GM19238 (cell line): ENCODE data around the gene ZNF467.

ENCODE experiments used
- DNase-seq: peaks from one replicate; pipeline ENCODE4 v3.0.0; 2011; ENCODE audit warnings: low spot score; ENCODE audit not compliant: insufficient read length

The ZNF467 gene

DNA sequence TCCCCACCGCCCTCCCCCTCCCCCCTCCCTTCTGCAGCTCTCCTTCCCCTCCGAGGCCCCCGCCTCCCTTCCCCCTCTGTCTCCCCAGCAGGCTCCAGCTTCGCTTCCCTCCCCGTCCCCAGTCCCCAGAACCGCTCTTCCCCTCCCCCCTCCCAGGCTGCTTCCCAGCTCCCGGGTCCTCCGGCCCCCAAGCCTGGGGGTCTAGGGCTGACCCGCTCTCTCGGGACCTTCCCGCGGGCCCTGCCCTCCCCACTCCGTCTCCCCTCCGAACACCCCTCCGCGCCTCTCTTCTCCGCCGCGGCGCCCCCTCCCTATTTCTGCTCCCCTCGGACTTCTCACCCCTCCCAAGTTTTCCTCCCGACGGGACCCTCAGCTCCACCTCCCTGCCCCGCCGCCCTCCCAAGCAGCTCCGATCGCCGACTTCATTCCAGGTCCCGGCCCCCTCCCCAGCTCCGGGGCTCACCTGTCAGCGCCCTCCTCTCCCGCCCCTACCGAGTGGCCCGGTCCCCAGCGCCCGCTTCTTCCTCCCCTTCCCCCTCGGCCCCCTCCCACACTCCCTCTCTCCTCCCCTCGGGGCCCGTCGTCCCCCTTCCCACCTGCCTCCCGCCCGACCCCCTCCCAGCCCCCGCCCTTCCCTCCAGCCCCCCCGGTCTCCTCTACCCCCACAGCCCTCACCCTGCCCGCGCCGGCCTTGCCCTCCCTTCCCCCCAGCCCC lies 990 bp downstream of the ZNF467 start:
- peak; percentile 49 for DNase-seq

DNA sequence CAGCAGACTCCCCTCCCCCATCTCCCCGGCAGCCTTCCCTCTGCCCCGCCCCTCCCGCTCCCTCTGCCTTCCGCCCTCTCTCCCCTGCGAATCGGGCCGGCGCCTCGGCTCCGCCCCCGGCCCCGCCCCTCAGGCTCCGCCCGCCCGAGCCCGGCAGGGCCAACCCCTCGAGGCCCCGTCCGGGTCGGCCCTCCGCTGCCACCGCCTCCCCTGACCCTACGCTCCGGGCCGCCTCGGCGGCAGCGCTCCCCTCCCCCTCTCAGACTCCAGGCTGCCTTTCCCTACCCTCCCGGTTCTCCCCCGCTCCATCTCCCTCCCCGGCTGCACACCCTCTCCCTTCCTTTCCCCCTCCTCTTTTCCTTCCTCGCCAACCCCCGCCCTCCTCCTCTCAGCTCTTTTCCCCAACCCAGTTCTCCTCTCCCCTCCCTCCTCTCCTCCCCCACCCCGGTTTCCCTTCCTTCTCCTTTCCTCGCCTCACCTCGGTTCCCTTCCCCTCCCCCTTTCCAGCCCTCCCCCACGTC lies 1.6 kb downstream of the ZNF467 start:
- peak; percentile 95 for DNase-seq

DNA sequence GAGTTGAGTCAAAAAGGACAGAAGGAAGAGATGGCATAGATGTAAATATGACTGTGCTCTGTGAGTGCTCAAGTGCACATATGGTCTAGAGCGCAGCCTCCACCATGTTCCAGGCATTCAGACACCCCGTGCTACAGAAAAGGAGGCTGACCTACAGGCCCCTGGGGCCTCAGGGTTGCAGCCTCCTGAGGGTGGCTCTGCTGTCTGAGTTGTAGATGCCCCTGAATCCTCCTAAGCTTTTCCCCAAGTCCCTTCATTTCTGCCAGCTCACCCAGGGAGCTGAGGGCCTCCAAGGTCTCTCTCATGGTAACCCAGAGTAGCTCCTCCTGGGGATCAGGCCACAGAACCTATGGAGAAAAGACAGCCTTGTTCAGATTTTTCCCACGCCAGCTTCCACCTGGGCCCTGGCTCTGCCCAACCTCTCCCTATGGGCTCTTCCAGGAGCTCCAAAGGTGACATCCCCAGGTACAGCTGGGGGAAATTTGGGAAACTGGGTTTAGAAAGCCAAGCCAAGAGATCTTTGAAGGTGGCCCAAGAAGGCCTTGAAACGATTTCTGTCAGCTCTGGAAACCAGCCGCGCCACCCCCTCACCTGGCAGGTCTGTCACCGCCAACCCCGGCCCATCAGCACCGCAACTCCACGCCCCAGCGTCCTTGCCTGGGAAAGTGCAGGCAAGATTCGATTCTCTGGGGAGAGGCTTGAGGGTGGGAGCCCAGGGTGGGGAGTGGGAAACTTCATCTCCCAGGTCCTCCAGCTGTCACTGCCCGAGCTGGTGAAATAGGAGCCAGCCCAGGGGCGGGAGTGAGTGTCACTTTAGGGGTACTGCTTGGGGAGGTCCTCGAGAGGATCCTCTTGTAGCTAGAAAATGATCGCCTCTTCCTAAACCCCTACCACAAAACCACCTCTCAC lies 2.4 kb downstream of the ZNF467 start:
- no peak for DNase-seq

DNA sequence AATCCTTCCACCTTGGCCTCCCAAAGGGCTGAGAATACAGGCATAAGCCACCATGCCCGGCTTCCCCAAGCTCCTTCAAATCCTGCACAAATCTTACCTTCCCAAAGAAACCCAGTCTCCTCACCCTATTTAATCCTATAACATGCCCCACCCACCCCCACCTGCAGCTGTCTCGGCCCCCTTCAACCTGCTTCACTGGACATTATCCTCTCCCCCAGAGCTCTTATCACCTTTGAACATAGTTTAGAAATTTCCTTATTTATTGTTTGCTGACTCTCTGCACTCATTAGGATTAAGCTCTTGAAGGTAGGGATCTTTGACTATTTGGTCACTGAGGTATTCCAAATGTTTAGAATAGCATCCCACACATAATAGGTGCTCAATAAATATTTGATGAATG lies 3.5 kb downstream of the ZNF467 start:
- DNase-seq, result no peak

DNA sequence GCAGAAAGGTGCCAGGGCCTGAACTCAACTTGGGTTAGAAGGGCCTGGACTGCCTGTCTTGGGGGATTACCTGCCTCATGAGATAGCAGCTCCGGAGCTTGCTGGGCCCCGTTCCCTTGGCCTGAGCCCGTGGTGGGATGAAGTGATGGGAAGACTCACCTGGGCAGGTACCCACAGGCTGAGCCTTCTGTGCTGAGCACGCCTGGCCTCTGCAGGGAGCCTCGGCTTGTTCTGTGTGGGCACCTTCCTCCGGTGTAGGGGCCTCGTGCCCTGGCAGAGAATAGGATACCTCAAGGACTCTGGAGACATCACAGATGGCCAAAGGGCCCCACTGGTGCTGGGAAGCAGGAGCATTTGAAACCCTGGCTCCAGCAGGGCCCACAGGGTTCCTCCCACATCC lies 4.5 kb downstream of the ZNF467 start:
- DNase-seq, result no peak

DNA sequence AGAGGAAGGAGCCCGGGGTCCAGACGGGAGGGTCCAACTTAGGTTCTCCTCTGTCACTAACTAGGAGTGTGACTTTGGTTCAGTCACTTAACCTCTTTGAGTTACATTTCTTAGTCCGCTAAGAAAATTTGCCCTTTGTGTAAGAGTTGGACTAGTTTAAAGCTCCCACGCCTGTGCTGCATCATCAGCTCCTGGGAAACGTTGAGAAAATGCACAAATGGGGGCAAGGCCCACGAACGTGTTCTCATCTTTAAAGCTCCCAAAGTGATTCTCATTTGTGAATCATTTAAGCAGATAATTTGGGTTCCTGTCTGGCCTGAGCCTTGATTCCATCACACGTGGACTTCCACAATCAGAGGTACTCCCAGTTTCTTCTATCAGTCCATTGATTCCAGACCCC lies 6.3 kb downstream of the ZNF467 start:
- DNase-seq, result no peak

DNA sequence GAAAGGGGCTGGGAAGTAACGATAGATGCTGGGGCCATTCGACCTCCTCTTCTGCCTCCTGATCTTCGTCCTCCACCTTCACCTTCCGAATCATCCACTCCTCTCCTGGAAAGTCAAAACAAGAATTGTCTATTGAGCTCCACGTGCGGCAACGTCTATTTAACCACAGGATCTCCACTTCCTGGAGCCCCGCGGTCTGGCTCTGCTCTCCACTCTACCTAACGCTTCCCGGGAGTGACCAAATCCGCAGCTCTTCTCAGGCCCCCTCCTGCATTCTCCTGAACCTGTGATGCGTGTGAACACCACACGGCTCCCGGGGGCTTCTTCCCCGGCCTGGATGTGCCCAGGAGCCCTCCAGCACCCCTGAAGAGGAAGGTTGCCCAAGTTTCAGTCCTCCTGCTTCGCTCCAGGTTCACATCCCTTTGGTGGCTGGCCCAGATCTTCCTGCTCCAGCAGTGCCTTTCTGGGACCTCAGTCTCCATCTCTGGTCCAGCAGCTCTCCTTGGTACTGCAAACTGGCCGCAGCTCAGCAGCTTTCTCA lies 7.2 kb downstream of the ZNF467 start:
- DNase-seq, result no peak

DNA sequence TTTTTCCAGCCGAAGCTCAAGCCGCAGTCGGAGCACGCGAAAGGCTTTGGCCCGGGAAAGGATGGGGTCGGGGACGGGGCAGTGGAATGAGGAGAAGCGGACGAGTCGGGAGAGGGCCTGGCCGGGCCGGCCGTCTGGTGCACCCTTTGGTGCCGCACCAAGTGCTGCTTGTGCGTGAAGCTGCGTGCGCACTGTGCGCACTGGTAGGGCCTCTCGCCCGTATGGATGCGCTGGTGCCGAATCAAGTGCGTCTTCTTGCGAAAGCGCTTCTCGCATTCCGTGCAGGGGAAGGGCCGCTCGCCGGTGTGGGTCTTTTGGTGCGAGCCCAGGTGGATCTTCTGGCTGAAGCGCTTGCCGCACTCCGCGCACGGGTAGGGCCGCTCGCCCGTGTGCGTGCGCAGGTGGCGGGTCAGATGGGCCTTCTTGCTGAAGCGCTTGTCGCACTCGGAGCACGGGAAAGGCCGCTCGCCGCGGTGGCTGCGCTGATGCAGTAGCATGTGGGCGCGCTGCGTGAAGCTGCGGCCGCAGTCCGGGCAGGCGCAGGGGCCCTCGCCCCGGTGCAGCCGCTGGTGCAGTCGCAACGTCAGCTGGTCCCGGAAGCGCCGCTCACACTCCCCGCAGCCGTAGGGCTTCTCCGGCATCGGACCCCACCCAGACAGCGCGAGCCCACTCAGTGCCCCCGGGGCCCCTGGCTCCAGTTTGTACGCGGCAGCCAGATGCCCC lies 7.8 kb downstream of the ZNF467 start:
- DNase-seq, result no peak

DNA sequence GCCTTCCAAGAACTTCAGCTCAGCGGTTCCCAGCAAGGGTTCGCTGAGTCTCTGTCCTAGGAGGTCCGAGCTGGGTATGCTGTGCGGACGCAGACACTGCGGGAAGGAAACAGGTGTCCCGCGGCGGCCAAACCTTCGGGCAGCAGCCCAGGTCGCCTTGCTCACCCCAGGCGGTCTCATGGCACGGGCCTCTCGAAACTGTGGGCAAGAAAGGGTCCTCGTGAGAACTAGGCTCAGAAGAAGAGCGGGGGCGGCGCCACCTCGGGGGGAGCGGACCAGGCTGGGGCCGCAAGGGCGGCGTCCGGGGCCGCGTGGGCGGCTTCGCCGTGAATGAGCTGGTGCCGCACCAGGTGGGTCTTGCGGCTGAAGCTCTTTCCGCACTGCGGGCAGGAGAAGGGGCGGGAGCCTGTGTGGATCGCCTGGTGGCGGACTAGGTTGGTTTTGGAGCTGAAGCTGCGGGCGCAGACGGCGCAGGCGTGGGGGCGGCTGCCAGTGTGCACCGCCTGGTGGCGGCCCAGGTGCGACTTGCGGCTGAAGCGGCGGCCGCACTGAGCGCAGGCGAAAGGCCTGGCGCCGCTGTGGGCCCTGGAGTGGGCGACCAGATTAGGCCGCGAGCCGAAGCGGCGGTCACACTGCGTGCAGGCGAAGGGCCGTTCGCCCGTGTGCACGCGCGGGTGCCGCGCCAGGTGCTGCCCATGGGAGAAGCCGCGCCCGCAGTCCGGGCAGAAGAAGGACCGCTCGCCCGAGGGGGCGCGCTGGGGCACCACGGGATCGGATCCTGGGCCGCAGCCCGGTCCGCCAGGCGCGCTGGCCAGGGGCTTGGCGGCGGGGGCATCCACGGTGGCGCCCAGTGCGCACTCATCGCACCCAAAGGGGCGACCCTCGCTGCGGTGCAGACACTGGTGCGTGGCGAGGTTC lies 8.6 kb downstream of the ZNF467 start:
- DNase-seq, result no peak

DNA sequence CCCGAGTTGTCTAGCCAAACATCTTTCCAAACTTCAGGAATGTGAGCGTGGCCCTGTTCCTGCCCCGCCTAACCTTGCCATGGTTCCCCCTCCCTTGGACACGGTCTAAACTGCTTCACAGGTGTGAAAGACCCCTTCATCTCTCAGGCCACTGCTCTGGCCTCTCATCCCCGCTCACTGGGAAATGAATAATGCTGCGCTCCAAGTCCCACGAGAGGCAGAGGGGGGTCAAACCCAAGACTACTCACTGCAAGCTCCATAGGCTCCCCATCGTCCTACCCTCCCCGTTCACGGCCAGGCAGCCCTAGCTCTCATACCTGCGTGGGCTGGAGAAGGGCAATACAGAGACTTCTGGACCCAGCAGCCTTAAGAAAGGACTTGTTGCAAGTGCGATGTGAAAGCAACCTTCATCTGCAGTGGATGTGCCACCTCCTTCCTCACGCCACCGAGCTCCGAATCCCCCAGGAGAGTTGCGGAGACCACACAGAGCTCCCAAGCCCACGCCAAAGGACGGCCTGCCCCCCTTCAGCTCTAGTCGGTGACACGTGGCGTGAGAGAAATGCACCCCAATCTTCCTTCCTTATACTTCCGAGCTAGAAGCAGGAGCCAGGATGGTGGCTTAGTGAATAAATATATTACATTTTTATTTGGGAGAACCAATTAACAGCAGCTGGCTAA lies 9.7 kb downstream of the ZNF467 start:
- DNase-seq, result no peak

DNA sequence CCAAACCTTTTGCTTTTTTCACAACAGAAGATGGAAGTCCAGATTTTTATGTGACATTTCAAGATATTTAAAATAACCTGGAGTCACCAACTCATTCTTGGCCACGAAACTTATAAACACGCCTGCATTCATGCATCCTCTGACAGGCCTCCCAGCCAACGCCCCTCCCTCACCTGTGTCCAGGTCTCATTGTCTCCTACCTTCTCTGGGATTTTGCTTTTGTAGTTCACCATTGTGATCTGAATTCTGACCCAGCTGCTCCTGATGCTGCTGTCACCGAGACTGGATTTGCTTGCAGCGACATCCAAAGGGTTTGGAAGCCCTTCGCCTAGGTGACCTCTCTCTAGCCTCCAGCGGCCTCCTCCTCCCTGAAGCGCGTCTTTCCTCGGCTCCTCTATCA lies 10.8 kb downstream of the ZNF467 start:
- DNase-seq, result no peak

DNA sequence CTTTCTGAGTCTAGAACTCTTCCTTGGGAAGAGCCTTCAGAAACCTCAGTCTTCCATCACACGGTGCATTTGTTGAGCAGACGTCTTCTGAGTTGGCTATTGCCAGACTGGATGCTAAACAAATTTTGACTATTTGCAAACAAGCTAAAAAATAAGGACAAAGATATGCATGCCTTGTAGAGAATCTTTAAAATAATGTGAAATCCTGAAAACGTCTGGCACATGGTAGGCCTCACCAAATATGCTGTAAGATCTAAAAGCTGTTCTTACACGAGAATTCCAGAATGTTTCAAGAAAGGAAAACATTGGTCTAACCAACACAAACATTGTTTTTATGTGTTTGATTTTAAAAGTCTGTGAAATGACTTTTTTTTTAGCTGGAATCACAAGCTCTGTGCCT lies 11.3 kb downstream of the ZNF467 start:
- DNase-seq, result no peak

DNA sequence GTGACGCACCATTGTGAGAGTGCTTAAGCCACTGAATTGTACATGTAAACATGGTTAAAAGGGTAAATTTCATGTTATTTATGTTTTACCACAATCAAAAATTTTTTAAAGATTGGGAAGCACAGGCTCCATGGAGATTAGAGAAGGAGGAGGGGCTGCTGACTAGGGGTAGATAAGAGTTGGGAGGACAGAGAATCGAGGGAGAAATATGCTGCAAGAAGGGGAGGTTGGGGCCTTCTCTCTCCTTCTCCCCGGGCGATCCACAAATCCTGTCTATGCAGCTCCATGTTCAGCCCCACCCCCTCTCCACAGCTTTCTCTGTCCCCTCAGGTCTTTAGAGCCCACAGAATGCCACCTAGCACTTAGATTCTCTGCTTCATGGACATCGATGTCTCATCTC lies 12.1 kb downstream of the ZNF467 start:
- no peak for DNase-seq

DNA sequence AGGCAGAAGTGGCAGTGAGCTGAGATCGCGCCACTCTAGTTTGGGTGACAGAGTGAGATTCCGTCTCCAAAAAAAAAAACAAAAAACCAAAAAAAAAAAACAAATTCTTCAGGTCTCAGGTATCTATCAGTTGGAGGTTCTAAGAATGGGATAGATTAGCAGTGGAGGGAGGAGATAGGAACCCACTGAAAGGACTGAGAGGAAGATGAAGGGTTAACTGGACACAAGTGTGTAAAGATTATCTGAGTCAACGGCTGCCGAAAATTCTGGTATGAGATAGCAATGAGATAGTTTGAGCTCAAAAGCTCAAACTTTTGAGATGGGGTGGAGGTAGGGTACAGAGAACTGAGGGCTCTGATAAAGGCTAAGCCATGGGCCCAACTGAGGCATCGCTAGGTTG lies 12.8 kb downstream of the ZNF467 start:
- DNase-seq, result no peak

DNA sequence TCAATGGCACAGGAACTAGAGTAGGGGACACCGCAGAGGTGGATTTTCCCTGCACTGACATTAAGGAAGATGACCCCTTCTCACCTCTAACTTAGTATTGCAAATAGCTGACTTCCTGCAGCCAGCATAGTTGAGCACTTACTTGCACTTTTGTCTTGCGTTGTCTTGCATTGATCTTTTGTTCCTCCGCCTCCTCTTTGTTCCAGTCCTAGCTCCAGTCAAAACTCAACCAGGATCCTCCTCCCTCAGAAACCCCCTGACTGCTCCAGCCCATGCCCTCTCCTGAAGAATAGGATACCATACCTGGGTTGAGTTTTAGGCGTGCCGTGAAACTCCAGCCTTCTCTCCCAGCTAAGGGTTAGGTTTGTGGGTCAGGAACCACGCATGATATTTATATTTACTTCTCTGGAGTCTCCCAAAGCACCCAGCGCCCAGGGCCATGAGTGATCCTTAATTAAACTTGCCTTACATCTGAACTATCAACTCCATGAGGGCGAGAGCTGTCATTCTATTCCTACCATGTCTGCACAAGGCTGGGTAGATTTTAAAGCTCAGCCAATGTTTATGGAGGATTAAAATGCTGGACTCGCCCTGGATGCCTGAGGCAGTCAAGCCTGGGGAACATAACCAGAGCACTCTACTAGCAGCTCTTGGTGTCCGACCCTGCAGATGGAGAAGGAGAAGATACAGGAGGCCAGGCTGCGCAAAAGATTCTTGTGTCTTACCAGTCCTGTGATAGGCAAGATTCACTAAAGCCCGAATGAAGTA lies 14.1 kb downstream of the ZNF467 start:
- no peak for DNase-seq

DNA sequence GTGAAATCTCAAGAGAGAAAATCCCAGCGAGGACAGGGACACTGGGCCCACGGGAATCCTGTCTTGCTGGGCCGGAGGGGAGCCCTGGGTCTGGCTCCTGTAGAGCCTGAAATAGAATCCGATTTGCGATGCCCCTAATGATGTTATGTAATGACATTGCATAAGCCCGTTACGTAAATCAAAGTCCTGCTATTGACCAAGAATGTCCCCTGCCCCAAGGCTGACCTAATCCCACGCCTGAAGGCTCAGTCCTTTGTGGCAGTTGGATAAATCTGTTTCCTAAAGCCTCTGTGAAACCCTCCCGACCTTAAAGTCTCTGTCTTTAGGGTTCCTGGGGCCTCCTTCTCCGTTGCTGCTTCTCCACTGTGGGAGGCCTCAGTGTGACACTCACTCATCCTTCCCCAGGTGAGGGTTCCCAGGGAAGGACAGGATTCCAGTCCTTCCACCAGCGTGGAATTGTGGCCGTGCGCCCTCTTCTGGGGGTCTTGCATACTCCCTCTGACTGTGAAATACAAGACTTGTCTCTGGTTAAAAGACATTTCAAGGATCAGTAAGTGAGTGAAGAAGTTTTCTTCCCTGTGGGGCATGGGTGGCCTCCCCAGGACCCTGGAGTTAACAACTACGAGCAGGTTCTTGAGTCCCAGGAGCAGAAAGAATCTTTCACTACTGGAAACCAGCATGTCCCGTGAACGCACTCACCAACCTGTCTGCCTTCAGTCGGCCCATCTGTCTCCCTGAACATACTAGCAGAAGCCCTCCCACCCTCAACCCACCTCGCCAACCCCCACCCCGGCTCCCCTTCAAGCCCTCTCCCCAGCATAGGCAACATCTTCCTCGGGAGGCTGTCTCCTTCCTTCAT lies 19.8 kb downstream of the ZNF467 start:
- DNase-seq, result no peak

DNA sequence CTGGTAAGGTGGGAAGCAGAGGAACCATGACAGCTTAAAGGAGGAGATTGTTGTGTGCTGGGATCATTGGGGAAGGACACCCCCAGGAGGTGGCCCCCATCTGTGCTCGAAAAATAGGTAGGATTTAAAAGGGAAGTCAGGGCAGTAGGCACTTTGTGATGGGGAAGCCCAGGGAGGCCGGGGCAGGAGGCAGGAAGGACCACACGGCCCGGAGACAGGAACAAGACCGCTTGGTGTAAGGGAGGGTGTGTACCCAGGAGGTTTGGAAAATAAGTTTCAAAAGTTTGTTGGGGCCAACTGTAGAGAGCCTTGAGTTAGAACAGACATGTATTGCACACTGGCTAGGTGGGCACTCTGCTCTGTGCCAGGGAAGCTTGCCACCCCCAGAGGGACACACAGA lies 20.7 kb downstream of the ZNF467 start:
- DNase-seq, result no peak

DNA sequence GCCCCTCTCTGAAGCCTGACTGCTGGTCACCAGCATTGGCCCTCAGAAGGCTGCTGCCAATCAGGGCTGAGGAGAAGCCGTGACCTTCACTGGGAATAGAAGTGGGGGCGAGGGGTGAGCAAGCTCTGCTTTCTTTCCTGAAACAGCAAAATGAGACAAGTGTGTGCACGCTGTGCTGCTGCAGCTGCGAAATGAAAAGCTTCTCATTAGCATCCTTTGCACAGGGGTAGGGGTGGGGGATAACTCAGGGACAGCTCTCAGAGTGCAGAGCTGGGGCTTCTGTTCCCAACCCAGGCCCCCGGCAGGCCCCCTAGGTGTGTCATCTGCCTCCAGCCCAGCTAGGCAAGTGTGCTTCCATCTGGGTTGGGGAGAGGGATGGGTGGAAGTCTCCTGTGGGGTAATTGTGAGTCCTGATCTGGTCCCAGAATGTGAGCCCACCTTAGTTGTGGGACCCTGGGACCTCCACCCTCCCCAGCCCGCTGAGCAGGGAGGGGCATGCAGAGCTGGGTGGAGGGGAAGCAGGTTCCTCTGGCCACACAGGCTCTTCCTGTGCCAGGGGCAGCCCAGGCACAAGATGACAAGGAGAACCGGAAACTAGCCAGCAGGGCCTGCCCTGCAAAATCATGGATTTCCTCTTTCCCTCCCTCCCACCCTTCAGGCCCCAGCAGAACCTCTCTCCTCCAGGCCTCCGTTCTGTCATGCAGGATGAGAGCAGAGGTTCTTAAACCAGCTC lies 22.2 kb downstream of the ZNF467 start:
- no peak for DNase-seq
